T47D (cell line): Measurements from ENCODE around the gene SYT1.
"Not testable (repeated sequence)": the region's sequence is repeated elsewhere in the genome, so short reads cannot be mapped to it uniquely, and the experiment has no call there.

Experiments used
- DNase-seq, 2 experiments: peaks; one replicate each; pipeline versions ENCODE4 v3.0.0 to v3.0.0-alpha.2; 2011 to 2012; ENCODE audit warnings: low read depth in 1 of 2, low spot score in 1 of 2
- JUND ChIP-seq: IDR thresholded peaks from 2 replicates; pipeline ENCODE4 v1.6.1; 2012; ENCODE audit warnings: low read depth
- in situ Hi-C: cut with HindIII; loops from 2 replicates; pipeline ENCODE4 v1.10.0; 2016; ENCODE audit warnings: low sequenced_read_pairs, low pct_unique_long_range_greater_than_20kb

The SYT1 gene

DNA sequence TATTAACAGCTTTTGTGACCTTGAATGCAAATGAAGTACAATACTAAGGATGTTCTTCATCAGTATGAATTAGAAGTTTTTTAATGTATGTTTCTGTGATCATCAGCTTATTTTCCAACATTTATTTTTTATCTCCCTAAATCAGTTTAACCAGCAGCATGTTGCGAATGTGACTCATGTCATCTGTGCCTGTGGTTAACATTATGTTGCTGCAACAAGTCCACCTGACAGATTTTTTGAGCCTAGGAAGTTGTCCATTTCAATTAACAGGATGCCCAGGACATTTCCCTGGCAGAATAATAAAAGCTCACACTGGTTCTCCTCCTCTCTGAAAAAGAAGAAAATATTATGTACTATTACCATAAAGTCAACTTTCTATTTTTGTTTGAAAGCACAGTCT is 155.5 kb downstream of the SYT1 start:
- in situ Hi-C loops, result no loop called here
- no peak for DNase-seq
- no peak for TF ChIP-seq JUND

DNA sequence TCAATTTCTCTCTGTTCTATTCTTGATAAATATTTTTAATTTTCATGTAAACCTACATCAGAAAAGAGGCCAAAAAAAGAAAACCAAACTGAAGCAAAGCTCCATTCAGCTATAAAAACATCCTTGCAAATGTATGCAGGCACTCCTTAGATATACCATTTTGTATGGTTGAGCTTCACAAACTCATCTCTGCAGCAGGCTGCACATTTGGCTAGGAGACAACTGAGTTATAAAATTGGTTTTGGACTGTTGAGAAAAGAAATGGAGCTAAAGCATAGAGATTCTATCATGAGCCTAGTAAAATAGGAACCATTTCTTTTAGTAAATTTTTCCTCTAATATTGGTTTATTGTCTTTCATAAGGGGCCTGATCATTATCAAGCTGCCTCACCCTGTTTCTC is 156.4 kb downstream of the SYT1 start:
- TF ChIP-seq JUND, result no peak
- in situ Hi-C loops, result no loop called here
- DNase-seq, result no peak

DNA sequence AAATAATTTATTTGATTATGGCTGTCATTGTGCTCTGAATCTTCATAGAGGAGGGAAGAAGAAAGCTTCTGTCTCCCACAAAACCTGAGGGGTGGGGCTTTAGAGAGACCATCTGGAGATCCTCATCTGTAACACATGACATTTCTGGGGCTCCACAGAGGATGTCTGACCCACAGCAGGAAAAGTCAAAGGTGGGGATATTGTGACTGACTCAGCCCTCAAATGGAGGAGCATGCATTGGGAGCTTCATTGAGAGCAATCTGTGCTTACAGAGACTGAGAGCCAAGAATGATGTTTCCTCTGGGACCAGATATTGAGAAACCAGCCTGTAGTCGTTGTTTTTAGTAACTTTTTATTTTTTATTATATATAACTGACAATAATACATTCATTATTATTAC is 158.7 kb downstream of the SYT1 start:
- in situ Hi-C loops, result no loop called here
- TF ChIP-seq JUND, result no peak
- no peak for DNase-seq

DNA sequence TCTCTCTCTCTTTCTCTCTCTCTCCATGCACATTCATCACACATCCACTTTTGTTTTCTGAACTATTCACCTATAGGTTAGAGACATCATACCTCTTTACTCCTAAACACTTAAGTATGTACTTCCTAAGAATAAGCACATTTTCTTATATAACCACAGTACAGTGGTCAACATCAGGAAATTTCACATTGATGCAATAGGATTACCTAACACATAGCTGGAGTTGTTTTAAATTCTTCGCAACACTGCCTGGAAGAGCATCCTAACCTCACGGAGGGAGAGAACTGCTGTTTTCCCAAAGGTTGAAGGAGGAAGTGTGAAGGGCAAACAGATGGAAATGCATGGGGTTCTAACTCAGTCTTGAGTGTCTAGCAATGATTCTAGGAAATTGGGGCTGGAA is 159.2 kb downstream of the SYT1 start:
- no peak for DNase-seq
- no peak for TF ChIP-seq JUND
- in situ Hi-C loops, result no loop called here

DNA sequence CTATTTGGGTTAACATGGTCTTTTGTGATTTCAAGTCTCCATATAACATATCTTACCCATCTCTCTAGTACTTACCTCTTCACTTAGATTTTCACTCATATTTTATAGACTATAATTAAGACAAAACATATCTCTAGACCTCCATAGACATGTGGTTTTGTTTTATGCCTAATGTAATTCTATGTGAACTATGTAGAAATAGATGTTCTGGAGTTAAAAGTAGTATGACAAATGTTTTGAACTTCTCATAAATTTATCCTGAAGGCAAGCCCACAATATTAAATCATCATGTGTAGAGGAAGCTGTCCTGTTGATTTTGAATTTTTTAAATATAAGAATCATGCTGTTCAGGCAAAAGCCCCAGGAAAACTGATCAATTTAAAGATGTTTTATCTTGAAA is 169.2 kb downstream of the SYT1 start:
- no peak for DNase-seq
- no peak for TF ChIP-seq JUND
- in situ Hi-C loops, result no loop called here

DNA sequence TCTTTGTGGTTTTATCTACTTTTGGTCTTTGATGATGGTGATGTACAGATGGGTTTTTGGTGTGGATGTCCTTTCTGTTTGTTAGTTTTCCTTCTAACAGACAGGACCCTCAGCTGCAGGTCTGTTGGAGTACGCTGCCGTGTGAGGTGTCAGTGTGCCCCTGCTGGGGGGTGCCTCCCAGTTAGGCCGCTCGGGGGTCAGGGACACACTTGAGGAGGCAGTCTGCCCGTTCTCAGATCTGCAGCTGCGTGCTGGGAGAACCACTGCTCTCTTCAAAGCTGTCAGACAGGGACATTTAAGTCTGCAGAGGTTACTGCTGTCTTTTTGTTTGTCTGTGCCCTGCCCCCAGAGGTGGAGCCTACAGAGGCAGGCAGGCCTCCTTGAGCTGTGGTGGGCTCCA is 180.2 kb downstream of the SYT1 start:
- DNase-seq, in situ Hi-C loops: not testable (repeated sequence)

DNA sequence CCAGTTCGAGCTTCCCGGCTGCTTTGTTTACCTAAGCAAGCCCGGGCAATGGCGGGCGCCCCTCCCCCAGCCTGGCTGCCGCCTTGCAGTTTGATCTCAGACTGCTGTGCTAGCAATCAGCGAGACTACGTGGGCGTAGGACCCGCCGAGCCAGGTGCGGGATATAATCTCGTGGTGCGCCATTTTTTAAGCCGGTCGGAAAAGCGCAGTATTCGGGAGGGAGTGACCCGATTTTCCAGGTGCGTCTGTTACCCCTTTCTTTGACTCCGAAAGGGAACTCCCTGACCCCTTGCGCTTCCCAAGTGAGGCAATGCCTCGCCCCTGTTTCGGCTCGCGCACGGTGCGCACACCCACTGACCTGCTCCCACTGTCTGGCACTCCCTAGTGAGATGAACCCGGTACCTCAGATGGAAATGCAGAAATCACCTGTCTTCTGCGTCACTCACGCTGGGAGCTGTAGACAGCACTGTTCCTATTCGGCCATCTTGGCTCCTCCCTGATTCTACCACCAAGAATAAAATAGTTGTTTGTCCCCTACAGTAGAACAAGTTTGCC is 180.7 kb downstream of the SYT1 start:
- in situ Hi-C loops, result not testable (repeated sequence)
- peak in 1 of 2 experiments; percentile 63 for DNase-seq

DNA sequence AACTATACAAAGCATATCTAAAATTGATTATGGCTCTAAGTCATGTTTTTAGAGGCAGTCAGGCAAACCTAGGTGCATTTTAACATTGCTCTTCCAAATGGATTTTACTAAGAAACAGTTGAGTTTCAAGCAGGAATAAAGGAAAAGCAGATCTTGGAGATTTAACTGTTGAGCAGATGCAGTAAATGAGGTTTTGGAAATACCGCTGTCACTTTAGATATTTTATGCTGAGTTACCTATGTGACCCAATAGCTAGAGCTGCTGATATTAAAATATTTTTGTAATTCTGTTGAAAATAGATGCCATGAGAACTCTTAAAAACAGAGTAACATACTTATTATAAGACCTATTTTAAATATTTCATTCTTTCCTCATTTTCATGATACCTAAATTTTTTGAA is 181.4 kb downstream of the SYT1 start:
- in situ Hi-C loops, result no loop called here
- TF ChIP-seq JUND, result no peak
- DNase-seq, result no peak

DNA sequence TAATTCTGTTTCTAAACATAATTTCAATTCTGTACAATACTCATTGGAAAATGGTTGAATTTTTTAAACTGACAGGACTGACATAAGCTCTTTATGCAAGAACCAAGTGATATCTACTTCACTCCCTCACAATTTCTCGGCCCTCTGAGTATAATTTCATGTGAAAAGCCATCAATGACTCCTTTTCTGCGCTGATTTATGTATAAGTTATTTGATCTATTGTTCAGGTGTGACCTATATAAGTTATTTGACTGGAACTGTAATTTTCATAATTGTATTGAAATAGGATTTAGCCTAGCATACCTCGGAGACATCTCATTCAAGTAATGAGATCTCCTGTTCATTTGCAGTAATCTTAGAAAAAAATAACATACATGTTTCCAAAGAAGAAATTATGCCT is 184.4 kb downstream of the SYT1 start:
- in situ Hi-C loops, result no loop called here

DNA sequence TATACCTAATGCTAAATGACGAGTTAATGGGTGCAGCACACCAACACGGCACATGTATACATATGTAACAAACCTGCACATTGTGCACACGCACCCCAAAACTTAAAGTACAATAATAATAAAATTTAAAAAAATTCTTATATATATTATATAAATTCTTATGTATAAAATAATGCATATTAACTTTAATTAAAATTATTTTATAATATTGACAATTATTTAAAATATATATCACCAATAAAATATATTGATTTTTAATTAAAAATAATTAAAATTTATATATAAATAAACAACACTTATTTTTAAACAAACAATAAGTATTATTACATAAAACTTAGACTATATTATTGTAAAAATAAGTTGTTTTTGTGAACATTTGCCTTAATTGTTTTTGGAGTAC is 188.8 kb downstream of the SYT1 start:
- in situ Hi-C loops, result no loop called here
- TF ChIP-seq JUND, result no peak
- no peak for DNase-seq

More for the DNA sequence above, 184.4 kb downstream of the SYT1 start:
- TF ChIP-seq JUND, result no peak
- no peak for DNase-seq

DNA sequence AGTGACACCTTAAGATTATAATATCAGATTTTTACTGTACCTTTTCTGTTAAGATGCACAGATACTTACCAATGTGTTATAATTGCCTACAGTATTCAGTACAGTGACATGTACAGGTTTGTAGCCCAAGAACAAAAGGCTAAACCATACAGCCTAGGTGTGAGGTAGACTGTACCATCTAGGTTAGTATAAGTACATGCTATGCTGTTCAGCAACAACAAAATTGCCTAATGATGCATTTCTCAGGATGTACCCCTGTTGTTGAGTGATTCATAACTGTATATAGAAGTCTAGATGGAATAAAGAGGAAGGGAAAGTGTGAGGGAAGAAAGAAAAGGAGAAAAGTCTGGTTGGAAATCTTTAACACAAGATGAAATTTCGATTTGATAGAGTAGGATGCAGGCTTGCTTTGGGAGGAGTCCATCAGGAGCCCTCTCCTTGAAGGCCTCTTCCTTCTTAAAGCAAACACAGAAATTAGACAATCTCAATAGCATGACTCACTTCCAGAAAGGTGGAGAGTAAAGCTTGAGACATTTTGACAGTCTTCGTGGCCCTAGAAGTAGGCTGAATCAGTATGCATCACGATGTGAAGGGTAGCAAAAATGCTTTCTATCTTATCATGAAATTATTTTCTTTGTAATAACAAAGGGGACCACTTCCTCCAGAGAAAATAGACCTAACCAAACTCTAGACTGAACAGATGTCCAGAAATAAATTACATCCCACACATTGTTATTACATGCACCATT is 191.5 kb downstream of the SYT1 start:
- DNase-seq, result no peak
- in situ Hi-C loops, result no loop called here
- no peak for TF ChIP-seq JUND

DNA sequence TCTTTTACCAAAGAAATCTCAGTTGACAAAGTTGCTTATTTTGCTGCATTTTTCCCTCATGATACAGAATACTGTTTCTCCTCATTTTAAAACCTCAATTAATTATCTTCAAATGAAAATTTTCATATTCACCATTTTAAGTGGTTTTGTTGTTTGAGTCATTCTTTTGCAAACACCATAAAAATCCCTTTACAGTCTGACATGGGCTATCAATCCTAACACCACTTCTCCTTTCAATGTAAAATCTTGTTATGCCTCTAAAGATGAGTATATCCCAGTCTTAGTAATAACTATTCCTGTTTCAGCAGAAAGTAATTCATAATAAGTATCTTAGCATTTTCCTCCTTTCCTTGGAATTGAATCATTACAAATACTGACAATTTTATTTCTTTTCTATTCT is 192.2 kb downstream of the SYT1 start:
- TF ChIP-seq JUND, result no peak
- no peak for DNase-seq
- in situ Hi-C loops, result no loop called here

DNA sequence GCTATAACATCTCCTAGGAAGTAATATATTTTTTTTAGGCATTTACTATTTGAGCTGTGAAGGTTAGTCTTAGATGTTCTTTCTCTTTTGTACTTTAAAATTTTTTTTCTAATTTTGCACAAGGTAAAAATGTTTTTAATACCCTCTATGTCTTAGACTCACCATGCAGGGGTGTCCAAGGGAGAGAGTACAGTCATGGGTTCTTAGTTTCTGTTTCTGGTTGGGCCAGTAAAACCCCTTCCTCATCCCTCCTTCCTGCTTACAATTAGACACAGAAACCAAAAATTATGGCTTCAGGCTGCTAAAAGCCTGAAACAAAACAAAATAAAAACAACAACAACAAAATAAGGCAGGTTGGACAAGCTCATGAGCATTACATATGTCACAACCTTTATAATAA is 193.0 kb downstream of the SYT1 start:
- in situ Hi-C loops, result no loop called here
- TF ChIP-seq JUND, result no peak
- no peak for DNase-seq

DNA sequence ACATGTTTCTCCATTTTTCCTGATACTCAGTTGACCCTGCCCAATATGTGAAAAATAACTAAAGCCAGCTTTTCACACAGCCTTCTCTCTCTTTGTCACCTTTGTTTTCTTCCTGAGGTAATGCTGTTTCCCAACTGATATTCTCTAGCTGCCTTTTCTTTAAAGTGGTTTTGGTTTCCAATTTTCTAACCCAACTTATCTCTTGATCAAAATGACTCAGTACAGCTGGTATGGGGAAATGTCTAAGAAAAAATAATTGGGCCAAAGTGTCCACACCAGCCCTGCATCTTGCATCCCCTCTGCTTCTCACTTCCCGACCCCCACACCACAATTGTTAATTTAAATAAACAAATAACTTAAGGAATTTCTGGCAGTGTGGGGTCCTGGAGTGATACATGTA is 193.8 kb downstream of the SYT1 start:
- in situ Hi-C loops, result no loop called here
- TF ChIP-seq JUND, result peak; percentile 92
- DNase-seq, result peak in 1 of 2 experiments; percentile 79
